NCI-H774 (cell line): ENCODE data around the gene TLE4.
"Not testable (repeated sequence)": the region's sequence is repeated elsewhere in the genome, so short reads cannot be mapped to it uniquely, and the experiment has no call there.

Source experiments
- DNase-seq: peaks from one replicate; lab custom pipeline; 2025; lab: John Stamatoyannopoulos, UW

The TLE4 gene

GRCh38 chr9:79638806-79639205, 67.0 kb downstream of the TLE4 start:
- no peak for DNase-seq

DNA sequence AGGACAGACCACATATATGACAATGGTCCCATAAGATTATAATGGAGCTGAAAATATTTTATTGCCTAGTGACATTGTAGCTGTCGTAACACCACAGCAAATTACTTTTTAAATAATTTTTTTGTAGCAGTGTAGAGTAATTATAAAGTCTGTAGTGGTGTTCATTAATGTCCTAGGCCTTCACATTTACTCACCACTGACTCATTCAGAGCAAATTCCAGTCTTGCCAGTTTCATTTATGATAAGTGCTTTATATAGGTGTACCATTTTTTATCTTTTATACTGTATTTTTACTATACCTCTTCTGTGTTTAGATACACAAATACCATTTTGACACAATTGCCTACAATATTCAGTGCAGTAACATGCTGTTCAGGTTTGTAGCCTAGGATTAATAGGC, 67.6 kb downstream of the TLE4 start:
- no peak for DNase-seq

DNA sequence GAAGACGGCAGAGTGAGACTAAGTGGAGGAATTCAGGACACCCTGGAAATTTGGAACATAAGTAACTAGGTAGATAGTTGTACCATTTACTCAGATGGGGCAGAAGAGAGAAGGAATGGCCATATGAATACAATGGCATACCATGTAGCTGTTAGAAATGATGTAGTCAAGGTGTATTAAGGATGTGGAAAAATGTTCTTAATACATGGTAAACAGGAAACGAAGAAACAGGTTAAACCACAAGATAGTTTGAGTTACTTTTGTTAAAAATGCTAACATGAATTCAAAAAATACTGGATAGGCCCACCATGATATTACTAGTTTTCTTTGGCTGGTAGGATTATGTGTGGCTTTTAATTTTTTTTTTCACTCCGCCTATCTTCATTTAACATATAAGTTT, 68.3 kb downstream of the TLE4 start:
- not testable (repeated sequence) for DNase-seq

GRCh38 chr9:79641070-79641469, 69.3 kb downstream of the TLE4 start:
- DNase-seq = no peak

DNA sequence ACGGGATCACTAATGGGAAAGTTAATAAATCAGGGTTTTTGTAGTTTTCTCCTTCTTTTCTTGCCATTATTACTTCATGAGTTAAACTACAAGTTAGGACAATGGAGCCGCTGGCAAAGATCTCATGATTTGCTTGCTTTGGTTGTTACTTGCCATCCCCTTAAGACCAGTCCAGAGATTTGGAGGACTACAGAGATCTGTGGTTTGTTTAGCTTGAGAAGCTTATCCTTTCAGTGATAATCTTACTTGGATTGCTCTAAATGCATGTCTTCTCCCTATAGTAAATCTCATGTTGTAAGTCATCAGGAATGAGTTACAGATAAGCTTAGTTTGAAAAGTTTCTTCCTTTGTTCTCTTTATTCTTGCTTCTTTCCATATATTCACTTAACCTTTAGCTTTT, 70.9 kb downstream of the TLE4 start:
- no peak for DNase-seq

DNA sequence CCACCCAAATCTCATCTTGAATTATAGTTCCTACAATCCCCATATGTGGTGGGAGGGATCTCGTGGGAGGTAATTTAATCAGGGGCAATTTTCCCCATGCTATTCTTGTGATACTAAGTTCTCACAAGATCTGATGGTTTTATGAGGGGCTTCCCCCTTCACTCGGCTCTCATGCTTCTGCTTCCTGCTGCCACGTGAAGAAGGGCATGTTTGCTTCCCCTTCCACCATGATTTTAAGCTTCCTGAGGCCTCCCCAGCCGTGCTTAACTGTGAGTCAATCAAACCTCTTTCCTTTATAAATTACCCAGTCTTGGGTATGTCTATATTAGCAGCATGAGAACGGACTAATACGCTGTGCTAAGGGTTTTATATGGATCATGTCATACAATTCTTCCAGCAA, 72.3 kb downstream of the TLE4 start:
- no peak for DNase-seq

GRCh38 chr9:79644601-79645000, 72.8 kb downstream of the TLE4 start:
- DNase-seq = no peak

GRCh38 chr9:79645110-79645509, 73.3 kb downstream of the TLE4 start:
- DNase-seq = no peak

GRCh38 chr9:79646096-79646495, 74.3 kb downstream of the TLE4 start:
- DNase-seq = no peak

- peak; percentile 8 for DNase-seq
Measured at GRCh38 chr9:79651251-79651795, 79.6 kb downstream of the TLE4 start.

DNA sequence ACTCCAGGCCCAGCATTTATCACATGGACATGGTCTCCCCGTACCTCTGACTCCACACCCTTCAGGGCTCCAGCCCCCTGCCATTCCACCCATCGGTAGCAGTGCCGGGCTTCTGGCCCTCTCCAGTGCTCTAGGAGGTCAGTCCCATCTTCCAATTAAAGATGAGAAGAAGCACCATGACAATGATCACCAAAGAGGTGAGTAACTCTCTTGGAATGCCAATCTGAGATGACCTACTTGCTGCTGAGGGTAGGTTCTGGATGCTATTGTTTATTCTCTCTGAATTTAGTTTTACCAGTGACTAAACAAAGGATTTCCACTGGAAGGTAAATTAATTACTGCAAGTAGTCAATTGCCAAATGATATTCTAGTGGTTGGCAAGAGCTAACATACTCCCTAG, 80.8 kb downstream of the TLE4 start:
- DNase-seq = no peak

DNA sequence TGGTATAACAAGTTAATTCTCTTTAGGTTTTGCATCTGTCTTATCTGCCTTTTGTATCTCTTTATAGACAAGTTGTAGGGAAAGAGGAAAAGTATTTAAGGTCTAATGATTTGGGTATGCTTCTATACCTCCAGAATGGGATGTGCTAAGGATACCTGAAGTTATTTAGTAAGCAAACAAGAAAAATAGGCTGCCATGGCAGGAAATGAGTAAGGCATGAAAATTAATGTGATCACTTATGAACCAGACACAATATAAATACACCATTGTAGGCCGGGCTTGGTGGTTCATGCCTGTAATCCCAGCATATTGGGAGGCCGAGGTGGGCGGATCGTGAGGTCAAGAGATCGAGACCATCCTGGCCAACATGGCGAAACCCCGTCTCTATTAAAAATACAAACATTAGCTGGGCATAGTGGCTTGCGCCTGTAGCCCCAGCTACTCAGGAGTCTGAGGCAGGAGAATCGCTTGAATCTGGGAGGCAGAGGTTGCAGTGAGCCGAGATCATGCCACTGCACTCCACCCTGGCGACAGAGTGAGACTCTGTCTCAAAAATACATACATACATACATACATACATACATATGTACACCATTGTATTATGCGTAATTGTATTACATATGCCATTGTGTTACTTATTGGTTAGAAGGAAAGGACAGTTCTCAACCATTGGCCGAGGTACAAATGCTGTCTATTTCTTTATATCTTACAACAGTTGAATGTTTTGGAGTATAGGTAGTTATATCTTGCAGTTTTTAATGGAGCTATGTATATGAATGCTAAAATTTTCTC, 83.0 kb downstream of the TLE4 start:
- not testable (repeated sequence) for DNase-seq

DNA sequence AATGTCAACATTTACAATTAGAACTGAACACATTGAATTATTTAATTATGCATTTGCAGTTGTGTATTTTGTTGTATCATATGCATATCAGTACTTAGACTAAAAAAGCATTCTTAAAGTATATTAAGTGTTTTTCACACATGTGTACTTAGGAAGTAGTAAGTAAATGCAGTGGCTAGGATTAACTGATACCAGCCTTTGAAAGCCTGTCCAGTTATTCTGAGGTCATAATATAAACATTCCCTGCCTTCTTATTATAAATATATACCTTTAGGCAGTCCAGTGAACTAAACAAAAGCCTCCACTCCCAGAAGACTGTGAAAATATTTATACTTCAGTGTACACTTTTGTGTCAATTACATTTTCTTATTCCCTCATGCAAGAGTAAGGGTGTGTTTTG, 83.8 kb downstream of the TLE4 start:
- DNase-seq = no peak

DNA sequence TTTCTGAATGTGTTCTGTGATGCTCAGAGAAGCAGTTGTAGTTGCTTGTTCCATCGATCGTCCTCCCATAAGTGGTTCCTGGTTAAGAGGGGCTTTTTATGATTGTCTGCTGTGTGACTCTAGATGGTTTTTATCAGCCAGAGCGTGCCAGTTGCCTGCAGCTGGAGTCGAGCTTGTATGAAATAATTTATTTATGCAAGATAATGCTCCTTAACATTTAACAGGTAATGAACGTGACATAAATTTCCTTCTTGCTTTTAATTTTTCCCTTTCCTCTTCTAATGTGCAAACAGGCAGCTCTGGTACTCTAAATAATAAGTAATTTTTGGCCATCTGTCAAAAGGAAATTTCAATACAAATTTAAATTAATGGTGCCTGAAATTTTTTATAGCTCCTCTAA, 84.4 kb downstream of the TLE4 start:
- no peak for DNase-seq

- DNase-seq = no peak
Measured at GRCh38 chr9:79657891-79658290, 86.1 kb downstream of the TLE4 start.

DNA sequence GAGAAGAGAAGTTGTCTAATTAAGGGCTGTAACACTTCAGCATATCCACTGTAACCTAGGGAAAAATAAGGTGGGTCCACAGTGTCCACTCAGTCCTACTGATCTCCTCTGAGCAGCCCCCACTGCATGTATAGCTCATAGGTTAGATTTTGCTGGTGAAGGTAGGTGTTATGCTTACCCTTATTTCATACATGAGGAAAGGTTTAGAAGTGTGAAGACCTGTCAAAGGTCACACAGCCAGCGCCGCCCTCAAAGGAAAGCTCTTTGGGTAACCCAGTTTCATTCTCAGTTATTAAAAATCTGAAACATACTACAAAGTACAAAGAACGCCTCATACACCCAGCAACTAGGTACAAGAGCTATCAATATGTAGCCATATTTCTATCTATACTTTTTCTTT, 87.2 kb downstream of the TLE4 start:
- no peak for DNase-seq

- no peak for DNase-seq
Measured at GRCh38 chr9:79660615-79661014, 88.8 kb downstream of the TLE4 start.

DNA sequence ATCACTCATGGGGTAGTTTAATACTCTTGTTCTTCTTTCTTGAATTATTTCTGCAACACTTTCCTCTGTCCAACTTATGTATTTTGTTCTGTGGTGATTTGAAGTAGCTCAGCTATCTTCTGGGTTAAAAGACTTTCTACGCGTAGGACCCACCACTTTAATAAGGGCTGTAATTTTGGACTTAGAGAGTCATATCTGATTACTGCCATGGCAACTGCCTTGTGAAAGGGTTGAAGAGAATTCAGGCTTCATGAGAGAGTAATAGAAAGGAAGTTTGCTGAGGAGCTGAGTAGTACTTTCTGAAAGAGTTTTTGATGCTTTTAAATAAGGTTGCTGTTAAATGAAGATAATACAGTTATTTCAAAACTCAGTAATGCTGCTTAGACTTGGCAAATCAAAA, 89.5 kb downstream of the TLE4 start:
- DNase-seq = no peak

DNA sequence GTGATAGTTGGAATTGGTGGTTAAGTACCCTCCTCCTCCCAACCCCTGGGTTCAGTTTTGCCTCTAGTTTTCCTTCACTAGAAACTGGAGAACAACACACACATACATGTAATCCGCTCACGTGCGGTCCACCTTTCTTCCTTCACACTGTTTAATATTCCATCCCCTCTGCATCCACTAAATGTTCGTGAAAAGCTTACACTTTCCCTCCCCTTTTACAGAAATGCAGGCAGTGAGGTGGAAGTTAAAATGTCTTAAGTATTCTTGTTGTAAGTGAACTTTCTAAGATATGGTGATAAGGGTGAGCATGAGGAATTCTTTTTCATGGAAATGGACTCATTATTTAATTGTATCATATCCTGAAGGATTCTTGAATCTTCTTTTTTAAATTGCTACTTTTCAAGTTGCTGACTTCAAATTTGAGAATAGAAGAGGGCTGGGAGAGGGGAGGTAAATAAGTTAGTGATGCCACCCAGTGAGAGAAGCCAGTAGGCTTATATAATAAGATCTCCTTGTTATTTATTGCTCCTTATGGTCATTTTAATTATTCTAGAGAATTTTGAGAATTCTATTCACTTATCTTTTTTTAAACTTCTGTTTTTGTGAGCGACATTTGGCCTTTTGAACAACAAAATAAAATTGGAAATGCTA, 90.2 kb downstream of the TLE4 start:
- no peak for DNase-seq

GRCh38 chr9:79662537-79662956, 90.8 kb downstream of the TLE4 start:
- no peak for DNase-seq

GRCh38 chr9:79663300-79663699, 91.5 kb downstream of the TLE4 start:
- no peak for DNase-seq

DNA sequence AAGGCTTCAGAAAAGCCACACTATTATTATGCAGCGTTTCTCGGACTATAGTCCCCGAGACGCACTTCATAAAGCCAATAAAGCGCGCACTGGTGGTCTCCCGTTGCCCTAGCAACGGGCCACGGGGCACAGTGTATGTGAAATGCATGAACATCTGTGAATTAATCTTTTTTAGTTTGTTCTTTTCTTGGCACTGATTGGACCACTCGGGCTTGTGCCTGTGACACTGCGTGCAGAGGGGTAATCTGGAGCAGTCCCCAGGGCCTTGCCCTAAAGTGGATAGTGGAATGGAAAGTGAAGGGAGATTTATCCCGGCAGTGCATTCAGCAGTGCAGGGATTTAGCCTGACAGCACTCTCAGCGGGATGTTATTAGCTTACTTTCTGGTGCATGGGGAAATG, 92.1 kb downstream of the TLE4 start:
- DNase-seq = no peak

DNA sequence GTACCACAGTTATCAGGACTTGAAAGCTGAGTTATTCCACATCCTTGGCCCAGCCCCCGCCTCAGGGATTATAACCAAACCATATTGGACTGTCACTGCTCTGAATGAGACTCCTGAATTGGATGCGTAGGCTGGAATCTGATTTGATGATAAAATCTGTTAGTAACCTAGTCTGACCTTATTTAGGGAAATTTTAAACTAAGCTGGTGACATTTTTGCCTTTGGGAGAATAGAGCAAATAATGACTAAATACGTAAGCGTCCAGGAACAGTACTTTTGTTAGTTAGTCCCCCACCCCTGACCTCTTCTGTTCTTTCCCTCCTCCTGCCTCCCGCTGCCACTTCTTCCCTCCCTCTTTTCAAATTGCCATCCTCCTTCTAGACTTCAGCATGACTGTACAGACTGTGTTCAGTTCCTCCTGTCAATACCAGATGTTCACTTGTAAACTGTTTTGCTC, 92.6 kb downstream of the TLE4 start:
- DNase-seq = no peak
